ENCODE results near the gene MYO7A. TPM values are rescaled to one million over a fixed set of nuclear protein-coding genes. Genes with fewer than 3 reads are reported as not detected.

The MYO7A gene
- total RNA-seq, 3 donors from 2014 or later (not counting 1 experiment from before 2014, with no cell fraction given) = 0.20 to 1.1 (median 0.68) TPM

DNA sequence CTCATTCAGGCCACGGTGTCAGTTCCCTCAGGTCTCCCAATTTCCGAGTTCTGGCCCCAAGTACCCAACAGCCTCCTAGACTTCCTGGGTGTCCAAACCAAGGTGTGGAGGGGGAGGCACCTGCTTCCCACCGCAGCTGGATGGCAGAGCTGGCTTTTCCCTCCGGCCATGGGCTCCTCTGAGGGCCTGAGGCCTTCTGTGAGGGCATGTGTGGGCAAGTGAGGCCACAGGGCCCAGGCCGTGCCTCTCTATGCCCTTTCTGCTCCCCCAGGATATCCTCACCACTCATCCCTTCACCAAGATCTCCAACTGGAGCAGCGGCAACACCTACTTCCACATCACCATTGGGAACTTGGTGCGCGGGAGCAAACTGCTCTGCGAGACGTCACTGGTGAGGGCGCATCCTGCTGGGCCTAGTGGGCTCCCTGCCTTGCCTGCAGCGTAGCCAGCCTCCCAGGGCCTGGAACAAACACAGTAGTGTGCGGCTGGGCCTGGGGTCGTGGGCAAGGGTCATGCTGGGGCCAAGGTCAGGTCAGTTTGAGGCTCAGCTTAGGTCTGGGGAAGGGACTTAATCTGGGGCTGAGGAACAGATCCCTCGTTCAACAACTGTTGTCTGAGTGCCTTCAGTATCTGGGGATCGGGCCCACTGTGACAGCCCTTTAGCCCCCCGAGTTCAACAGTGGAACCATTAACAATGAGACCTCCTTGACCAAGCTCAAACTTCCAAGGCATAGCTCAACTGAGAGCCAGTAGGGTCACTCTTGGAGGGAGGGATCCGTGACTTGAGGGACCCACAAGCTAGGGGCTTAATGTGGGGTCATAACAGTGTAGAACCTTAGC is 85.8 kb downstream of the MYO7A start:
- Mint-ChIP-seq H3K36me3 (no peaks in the 10 kb centered on the region), H3K27ac (no peak overlapping the region), H3K4me3 (no peak overlapping the region), H3K27me3 (ENCODE audit: low read depth in 2 of 2) (peaks cover 0 to 2% of the 10 kb centered on the region in 2 donors), H3K9me3 (no peaks in the 10 kb centered on the region), H3K4me1 (no peaks in the 10 kb centered on the region)
- Histone ChIP-seq H3K36me3 (ENCODE audit: control insufficient read depth, insufficient read depth, low read length) (no peaks in the 10 kb centered on the region), H3K27me3 (ENCODE audit: control insufficient read depth, insufficient read depth, low read length) (no peaks in the 10 kb centered on the region), H3K27ac (ENCODE audit: low read length) (no peak overlapping the region), H3K4me3 (ENCODE audit: low read length) (no peak overlapping the region), H3K9me3 (ENCODE audit: control insufficient read depth, insufficient read depth, low read length) (no peaks in the 10 kb centered on the region), H3K4me1 (ENCODE audit: control insufficient read depth, insufficient read depth, low read length) (no peaks in the 10 kb centered on the region)
- intact Hi-C loops (cut with micrococcal nuclease) = no loop called here
- WGBS (ENCODE audit: insufficient coverage) = 75% methylated on average over 18 of the region's 18 CpGs
- ATAC-seq (no peak), DNase-seq (no peak)
- TF ChIP-seq, protein P1, sequence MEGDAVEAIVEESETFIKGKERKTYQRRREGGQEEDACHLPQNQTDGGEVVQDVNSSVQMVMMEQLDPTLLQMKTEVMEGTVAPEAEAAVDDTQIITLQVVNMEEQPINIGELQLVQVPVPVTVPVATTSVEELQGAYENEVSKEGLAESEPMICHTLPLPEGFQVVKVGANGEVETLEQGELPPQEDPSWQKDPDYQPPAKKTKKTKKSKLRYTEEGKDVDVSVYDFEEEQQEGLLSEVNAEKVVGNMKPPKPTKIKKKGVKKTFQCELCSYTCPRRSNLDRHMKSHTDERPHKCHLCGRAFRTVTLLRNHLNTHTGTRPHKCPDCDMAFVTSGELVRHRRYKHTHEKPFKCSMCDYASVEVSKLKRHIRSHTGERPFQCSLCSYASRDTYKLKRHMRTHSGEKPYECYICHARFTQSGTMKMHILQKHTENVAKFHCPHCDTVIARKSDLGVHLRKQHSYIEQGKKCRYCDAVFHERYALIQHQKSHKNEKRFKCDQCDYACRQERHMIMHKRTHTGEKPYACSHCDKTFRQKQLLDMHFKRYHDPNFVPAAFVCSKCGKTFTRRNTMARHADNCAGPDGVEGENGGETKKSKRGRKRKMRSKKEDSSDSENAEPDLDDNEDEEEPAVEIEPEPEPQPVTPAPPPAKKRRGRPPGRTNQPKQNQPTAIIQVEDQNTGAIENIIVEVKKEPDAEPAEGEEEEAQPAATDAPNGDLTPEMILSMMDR (IDR thresholded peaks at IDR 0.05) = no peak

DNA sequence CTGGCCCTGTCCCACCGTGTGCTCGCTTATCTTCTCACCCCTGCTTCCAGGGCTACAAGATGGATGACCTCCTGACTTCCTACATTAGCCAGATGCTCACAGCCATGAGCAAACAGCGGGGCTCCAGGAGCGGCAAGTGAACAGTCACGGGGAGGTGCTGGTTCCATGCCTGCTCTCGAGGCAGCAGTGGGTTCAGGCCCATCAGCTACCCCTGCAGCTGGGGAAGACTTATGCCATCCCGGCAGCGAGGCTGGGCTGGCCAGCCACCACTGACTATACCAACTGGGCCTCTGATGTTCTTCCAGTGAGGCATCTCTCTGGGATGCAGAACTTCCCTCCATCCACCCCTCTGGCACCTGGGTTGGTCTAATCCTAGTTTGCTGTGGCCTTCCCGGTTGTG is 86.5 kb downstream of the MYO7A start:
- Mint-ChIP-seq H3K27ac (no peak overlapping the region), H3K27me3 (ENCODE audit: low read depth in 2 of 2) (peaks cover 0 to 2% of the 10 kb centered on the region in 2 donors), H3K9me3 (no peaks in the 10 kb centered on the region), H3K36me3 (no peaks in the 10 kb centered on the region), H3K4me3 (no peak overlapping the region), H3K4me1 (no peaks in the 10 kb centered on the region)
- no peak overlapping the region for H3K27ac ChIP-seq (ENCODE audit: low read length)
- H3K4me1 ChIP-seq (ENCODE audit: control insufficient read depth, insufficient read depth, low read length) = no peaks in the 10 kb centered on the region
- DNase-seq (no peak), ATAC-seq (no peak)
- intact Hi-C loops (cut with micrococcal nuclease) = no loop called here
- H3K36me3 ChIP-seq (ENCODE audit: control insufficient read depth, insufficient read depth, low read length) = no peaks in the 10 kb centered on the region
- H3K4me3 ChIP-seq (ENCODE audit: low read length) = no peak overlapping the region
- no peaks in the 10 kb centered on the region for H3K27me3 ChIP-seq (ENCODE audit: control insufficient read depth, insufficient read depth, low read length)
- no peaks in the 10 kb centered on the region for H3K9me3 ChIP-seq (ENCODE audit: control insufficient read depth, insufficient read depth, low read length)
- TF ChIP-seq, protein P1 (IDR thresholded peaks at IDR 0.05) = no peak
- 93% methylated on average over 9 of the region's 9 CpGs for WGBS (ENCODE audit: insufficient coverage)

DNA sequence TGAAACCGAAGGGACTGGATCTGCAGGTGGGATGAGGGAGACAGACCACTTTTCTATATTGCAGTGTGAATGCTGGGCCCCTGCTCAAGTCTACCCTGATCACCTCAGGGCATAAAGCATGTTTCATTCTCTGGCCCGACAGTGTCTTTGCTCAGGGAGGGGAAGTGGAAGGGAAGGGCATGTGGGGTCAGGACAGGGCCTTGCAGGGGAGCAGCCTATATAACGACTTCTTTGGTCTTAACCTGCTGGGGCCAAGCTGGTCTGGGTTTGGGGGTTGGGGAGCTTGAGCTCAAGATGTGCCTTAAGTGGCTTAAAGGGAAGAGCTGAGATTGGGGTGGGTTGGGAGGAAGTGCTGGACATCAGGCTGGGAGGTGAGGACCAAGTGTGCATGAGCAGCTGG is 87.1 kb downstream of the MYO7A start:
- no peaks in the 10 kb centered on the region for H3K27me3 ChIP-seq (ENCODE audit: control insufficient read depth, insufficient read depth, low read length)
- DNase-seq (no peak), ATAC-seq (no peak)
- Mint-ChIP-seq H3K36me3 (no peaks in the 10 kb centered on the region), H3K9me3 (no peaks in the 10 kb centered on the region), H3K4me3 (no peak overlapping the region), H3K27me3 (ENCODE audit: low read depth in 2 of 2) (peaks cover 0 to 2% of the 10 kb centered on the region in 2 donors), H3K4me1 (no peaks in the 10 kb centered on the region), H3K27ac (no peak overlapping the region)
- no peaks in the 10 kb centered on the region for H3K4me1 ChIP-seq (ENCODE audit: control insufficient read depth, insufficient read depth, low read length)
- H3K4me3 ChIP-seq (ENCODE audit: low read length) = no peak overlapping the region
- TF ChIP-seq, protein P1 (IDR thresholded peaks at IDR 0.05) = no peak
- WGBS (ENCODE audit: insufficient coverage) = 65% methylated on average over 3 of the region's 3 CpGs
- H3K36me3 ChIP-seq (ENCODE audit: control insufficient read depth, insufficient read depth, low read length) = no peaks in the 10 kb centered on the region
- intact Hi-C loops (cut with micrococcal nuclease) = no loop called here
- no peaks in the 10 kb centered on the region for H3K9me3 ChIP-seq (ENCODE audit: control insufficient read depth, insufficient read depth, low read length)
- no peak overlapping the region for H3K27ac ChIP-seq (ENCODE audit: low read length)
